Cardiac muscle cell (in vitro differentiated cells and primary cell): Measurements from ENCODE around the gene SLC25A45. TPM values are rescaled to one million over a fixed set of nuclear protein-coding genes. Genes with fewer than 3 reads are reported as not detected.

Experiments
- DNase-seq, 2 donors: peaks; one replicate each; pipeline versions ENCODE4 v3.0.0 to v3.0.0-alpha.2; 2010 to 2017; ENCODE audit warnings: low read depth in 1 of 2, low spot score in 1 of 2
- H3K27ac ChIP-seq: fragments of 200-600 bp; sonication (generic); 2 replicates; pipeline ENCODE4 v1.5.1; 2016
- H3K27me3 ChIP-seq: fragments of 200-600 bp; sonication (generic); 2 replicates; pipeline ENCODE4 v1.6.0; 2016; ENCODE audit warnings: control low read depth
- H3K36me3 ChIP-seq: fragments of 200-600 bp; sonication (generic); 2 replicates; pipeline ENCODE4 v1.5.1; 2016; ENCODE audit warnings: control low read depth
- H3K4me1 ChIP-seq: fragments of 200-600 bp; sonication (generic); 2 replicates; pipeline ENCODE4 v1.8.1; 2017; ENCODE audit warnings: low read depth, mild to moderate bottlenecking, mixed run types
- H3K4me3 ChIP-seq: fragments of 200-600 bp; sonication (generic); 2 replicates; pipeline ENCODE4 v1.5.1; 2016; ENCODE audit warnings: mild to moderate bottlenecking
- H3K9me3 ChIP-seq: fragments of 200-600 bp; sonication (generic); 2 replicates; pipeline ENCODE4 v1.5.1; 2017; ENCODE audit warnings: low read depth, mild to moderate bottlenecking, control low read depth
- polyA plus RNA-seq: library from polyadenylated mRNA; unstranded; fragments of >200 nt; fragmentation: Nextera tagmentation; extraction: Ambion mirVana; gene quantifications from 2 replicates; pipeline ENCODE4 v1.2.1, GENCODE V29; 2016
- total RNA-seq: library from RNA; depleted of rRNA; stranded (reverse); fragments of >200 nt; gene quantifications from 2 replicates; pipeline ENCODE4 v1.2.3, GENCODE V29; 2016
- TF ChIP-seq, protein P1 (sequence below): IDR thresholded peaks from 2 replicates; pipeline ENCODE4 v1.5.1; 2012; ENCODE audit warnings: low read depth, mild to moderate bottlenecking, low read length

SLC25A45 gene, protein sequence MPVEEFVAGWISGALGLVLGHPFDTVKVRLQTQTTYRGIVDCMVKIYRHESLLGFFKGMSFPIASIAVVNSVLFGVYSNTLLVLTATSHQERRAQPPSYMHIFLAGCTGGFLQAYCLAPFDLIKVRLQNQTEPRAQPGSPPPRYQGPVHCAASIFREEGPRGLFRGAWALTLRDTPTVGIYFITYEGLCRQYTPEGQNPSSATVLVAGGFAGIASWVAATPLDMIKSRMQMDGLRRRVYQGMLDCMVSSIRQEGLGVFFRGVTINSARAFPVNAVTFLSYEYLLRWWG
- total RNA-seq (3.0 and 4.8 TPM in 2 replicates), polyA plus RNA-seq (4.5 and 10.5 TPM in 2 replicates)

DNA sequence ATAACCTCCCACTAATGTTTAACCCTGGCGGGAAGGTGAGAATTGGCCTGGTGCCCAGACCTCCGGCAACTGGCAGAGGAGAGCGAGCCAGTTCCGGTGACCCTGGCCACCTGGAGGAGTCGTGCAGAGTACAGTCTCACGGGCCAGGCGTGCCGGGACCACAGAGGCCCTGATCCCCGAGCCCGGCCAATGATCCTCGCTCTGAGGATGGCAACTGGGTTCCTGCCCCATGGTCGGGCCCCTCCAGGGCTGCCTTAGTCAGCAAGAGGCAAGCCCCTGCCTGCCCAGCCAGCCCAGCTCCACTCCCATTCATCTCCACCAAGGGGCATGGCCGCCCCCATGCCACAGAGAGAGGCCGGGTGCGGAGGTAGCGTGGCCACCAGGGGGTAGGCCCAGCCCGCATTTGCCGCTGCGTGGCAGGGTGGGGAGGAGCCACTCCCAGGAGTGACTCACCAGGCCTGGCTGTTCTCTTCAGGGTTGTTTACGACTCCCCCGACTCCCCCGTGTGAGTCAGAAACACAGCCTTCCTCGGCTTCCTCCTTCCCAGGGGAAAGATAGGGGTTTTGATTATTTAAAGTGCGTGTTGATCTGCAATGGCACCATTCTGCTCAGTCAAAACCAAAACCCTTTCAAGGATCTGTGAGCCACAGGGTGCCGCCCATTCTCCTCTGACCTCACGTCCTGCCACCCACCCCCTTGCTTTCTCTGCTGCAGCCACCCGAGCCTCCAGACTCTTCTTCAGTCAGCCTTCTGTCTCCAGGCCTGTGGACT, at the start of gene SLC25A45:
Gene SLC25A45, minus strand, starts transcription at position 614 of the 771 bp plus-strand sequence. CDS start 695 bp downstream, outside the sequence.
- H3K9me3 ChIP-seq, result no peaks in the 10 kb centered on the region
- no peak within 1 kb of the TSS for H3K4me3 ChIP-seq
- TF ChIP-seq, protein P1, sequence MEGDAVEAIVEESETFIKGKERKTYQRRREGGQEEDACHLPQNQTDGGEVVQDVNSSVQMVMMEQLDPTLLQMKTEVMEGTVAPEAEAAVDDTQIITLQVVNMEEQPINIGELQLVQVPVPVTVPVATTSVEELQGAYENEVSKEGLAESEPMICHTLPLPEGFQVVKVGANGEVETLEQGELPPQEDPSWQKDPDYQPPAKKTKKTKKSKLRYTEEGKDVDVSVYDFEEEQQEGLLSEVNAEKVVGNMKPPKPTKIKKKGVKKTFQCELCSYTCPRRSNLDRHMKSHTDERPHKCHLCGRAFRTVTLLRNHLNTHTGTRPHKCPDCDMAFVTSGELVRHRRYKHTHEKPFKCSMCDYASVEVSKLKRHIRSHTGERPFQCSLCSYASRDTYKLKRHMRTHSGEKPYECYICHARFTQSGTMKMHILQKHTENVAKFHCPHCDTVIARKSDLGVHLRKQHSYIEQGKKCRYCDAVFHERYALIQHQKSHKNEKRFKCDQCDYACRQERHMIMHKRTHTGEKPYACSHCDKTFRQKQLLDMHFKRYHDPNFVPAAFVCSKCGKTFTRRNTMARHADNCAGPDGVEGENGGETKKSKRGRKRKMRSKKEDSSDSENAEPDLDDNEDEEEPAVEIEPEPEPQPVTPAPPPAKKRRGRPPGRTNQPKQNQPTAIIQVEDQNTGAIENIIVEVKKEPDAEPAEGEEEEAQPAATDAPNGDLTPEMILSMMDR, result peak; percentile 80
- H3K27me3 ChIP-seq, result no peaks in the 10 kb centered on the region
- H3K36me3 ChIP-seq, result no peaks in the 10 kb centered on the region
- peak; percentile 86 to 99 for DNase-seq
- H3K27ac ChIP-seq, result peak within 1 kb of the TSS; percentile 86
- peaks cover 40% of the 10 kb centered on the region for H3K4me1 ChIP-seq

DNA sequence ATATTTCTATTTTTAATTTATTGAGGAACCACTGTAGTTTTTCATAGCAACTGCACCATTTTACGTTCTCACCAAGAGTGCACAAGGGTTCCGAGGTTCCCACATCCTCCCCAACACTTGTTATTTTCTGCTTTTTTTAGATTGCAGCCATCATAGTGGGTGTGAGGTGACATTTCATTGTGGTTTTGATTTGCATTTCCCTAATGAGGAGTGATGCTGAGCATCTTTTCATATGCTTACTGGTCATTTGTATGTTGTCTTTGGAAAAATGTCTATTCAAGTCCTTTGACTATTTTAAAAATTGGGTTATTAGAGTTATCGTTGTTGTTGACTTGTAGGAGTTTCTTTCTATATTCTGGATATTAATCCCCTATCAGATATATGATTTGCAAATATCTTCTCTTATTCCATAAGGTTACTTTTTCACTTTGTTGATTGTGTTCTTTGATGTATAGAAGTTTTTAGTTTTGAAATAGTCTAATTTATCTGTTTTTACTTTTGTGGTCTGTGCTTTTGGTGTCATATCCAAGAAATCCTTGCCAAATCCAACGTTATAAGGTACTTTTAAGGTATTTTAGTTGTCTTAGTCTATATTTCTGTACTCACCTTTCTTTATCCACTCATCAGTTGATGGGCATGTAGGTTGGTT, 49.1 kb upstream of the SLC25A45 start:
- peaks cover 7% of the 10 kb centered on the region for H3K36me3 ChIP-seq
- H3K4me1 ChIP-seq, result peaks cover 27% of the 10 kb centered on the region
- H3K27me3 ChIP-seq, result no peaks in the 10 kb centered on the region
- no peak overlapping the region for H3K4me3 ChIP-seq
- H3K27ac ChIP-seq, result no peak overlapping the region
- DNase-seq, result peak in 1 of 2 donors; percentile 57
- TF ChIP-seq, protein P1, result no peak
- H3K9me3 ChIP-seq, result no peaks in the 10 kb centered on the region

DNA sequence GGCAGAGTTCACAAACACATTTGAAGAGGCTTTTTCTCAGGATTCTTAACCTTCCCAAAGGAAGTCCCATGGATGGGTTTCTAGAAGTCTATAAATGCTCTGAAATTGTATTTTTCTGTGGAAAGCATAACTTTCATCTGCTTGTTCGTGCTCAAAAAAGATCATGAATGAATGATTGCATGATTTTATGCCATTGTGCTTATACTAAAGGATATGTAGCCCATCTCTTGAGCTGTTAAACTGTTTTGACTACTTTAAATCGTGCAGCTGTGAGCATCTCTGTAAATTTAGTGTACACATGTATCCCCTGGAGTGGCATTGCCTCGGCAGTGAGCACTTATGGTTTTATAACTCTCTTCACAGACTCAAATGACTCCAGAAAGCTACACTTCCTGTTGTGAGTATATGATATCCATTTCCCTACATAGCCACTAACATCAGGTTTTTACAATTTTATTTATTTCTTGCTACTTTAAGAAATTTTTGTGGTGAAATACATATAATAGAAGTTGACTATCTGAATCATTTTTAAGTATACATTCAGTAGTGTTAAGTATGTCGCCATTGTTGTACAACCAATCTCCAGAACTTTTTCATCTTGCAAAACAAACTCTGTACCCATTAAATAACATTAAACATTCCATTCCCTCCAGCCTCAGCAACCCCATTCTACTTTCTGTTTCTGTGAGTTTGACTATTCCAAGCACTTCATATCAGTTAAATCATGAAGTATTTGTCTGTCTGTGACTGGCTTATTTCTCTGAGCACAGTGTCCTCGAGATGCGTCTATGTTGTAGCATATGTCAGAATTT, 48.2 kb upstream of the SLC25A45 start:
- Histone ChIP-seq H3K9me3 (no peaks in the 10 kb centered on the region), H3K4me1 (peaks cover 35% of the 10 kb centered on the region), H3K27me3 (no peaks in the 10 kb centered on the region), H3K27ac (peak overlapping the region; percentile 14), H3K36me3 (peaks cover 7% of the 10 kb centered on the region), H3K4me3 (no peak overlapping the region)
- DNase-seq, result peak in 1 of 2 donors; percentile 73
- TF ChIP-seq, protein P1, result no peak

DNA sequence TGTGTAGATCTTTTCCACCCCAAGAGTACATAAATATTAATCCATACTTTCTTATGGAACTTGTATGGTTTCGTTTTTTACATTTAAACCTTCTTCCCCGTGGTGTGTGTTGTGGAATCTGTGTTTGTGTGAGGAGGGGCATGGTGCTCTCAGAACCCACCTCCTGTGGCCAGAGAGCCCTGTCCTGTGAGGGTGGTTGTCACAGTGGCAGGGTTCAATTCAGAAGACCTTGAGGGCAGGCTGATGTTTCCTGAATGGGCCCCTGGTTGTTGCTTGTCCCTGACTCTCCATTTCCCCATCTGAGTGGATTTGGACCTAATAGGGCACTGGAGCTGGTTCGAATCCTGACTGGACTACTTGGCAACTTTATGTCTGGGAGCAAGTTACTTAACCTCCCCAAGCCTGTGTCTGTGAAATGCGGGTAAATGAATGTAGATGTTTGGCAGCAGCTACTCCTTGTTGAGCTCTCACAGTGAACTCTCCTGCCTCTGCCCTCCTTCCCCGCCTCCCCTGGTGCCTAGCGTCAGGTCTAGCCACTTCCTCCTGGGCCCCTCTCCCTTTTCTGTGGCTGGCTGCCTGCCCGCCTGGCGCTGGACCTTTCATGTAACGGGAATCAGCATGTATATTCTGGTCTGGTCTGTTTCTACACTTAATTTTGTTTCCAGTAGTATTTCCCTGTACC, 47.4 kb upstream of the SLC25A45 start:
- Histone ChIP-seq H3K9me3 (no peaks in the 10 kb centered on the region), H3K27ac (peak overlapping the region; percentile 14), H3K27me3 (no peaks in the 10 kb centered on the region), H3K4me1 (peaks cover 43% of the 10 kb centered on the region), H3K36me3 (peaks cover 2% of the 10 kb centered on the region), H3K4me3 (no peak overlapping the region)
- TF ChIP-seq, protein P1, result no peak
- DNase-seq, result peak in 1 of 2 donors; percentile 91
